Measurements from ENCODE around the gene SOX12.

SOX12 gene

GRCh38 chr20:289693-290083 is 35.7 kb upstream of the SOX12 start:
- Histone ChIP-seq H3K27me3 (ENCODE audit: control insufficient read depth, insufficient read depth, low read length, poor library complexity, severe bottlenecking) (peaks cover 7% of the 10 kb centered on the region), H3K9me3 (ENCODE audit: control insufficient read depth, low read length) (no peaks in the 10 kb centered on the region), H3K4me1 (ENCODE audit: control insufficient read depth, insufficient read depth, low read length) (peaks cover 8% of the 10 kb centered on the region), H3K4me3 (ENCODE audit: insufficient read depth, low read depth, low read length) (peak overlapping the region; percentile 91), H3K36me3 (ENCODE audit: control insufficient read depth, insufficient read depth, low read length) (no peaks in the 10 kb centered on the region), H3K27ac (ENCODE audit: insufficient read depth, low read depth, low read length, poor library complexity, severe bottlenecking) (peak overlapping the region; percentile 72)
- 67 to 80% methylated on average over 1 to 2 of the region's 2 CpGs for WGBS, 2 experiments

DNA sequence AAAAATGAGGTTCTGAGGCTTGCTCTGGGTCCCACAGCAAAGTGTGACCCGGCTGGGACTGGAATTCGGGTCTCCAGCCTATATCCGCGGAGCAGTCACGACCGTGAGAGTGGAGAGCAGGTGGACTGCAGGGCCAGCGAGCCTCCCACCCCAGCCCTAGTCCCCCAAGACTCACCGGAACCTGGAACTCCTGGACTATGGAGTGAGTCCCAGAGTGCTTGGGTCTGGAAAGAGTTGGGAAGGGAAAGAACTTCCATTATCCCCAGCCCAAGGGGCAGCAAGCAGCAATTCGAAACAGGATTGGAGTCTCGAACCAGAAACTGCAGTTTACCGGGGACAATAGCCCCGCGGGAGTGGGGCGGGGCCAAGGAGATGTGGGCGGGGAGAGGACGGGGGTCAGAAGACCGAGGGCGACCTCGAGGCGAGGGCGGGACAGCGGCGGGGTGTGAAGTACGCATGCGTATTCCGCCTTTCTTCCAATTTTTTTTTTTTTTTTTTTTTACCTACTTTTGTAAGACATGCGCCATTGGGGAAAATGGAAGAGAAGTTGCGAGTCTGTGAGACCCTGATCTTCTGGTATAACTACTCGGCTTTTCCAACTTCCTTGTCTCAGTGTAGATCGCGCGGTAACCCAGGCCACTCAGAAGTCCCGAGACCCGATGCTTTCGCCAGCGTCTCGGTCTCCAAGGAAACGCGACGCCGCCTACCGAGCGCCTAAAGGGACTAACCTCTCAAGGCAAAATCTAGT is 35.1 kb upstream of the SOX12 start, which contains the start of gene C20orf96:
TSS of gene C20orf96 (minus strand) at position 667 of the 748 bp plus-strand sequence. CDS start at position 527, 140 bp downstream.
- 1 to 2% methylated on average over 37 to 43 of the region's 43 CpGs for WGBS, 2 experiments
- peak within 1 kb of the TSS; percentile 72 for H3K27ac ChIP-seq (ENCODE audit: insufficient read depth, low read depth, low read length, poor library complexity, severe bottlenecking)
- peaks cover 7% of the 10 kb centered on the region for H3K27me3 ChIP-seq (ENCODE audit: control insufficient read depth, insufficient read depth, low read length, poor library complexity, severe bottlenecking)
- H3K9me3 ChIP-seq (ENCODE audit: control insufficient read depth, low read length), result no peaks in the 10 kb centered on the region
- H3K36me3 ChIP-seq (ENCODE audit: control insufficient read depth, insufficient read depth, low read length), result no peaks in the 10 kb centered on the region
- peak within 1 kb of the TSS; percentile 91 for H3K4me3 ChIP-seq (ENCODE audit: insufficient read depth, low read depth, low read length)
- peaks cover 8% of the 10 kb centered on the region for H3K4me1 ChIP-seq (ENCODE audit: control insufficient read depth, insufficient read depth, low read length)

- no peak overlapping the region for H3K4me3 ChIP-seq (ENCODE audit: insufficient read depth, low read depth, low read length)
- H3K27me3 ChIP-seq (ENCODE audit: control insufficient read depth, insufficient read depth, low read length, poor library complexity, severe bottlenecking), result peaks cover 10% of the 10 kb centered on the region
- no peak overlapping the region for H3K27ac ChIP-seq (ENCODE audit: insufficient read depth, low read depth, low read length, poor library complexity, severe bottlenecking)
- 90 to 92% methylated on average over 5 of the region's 5 CpGs for WGBS, 2 experiments
- no peaks in the 10 kb centered on the region for H3K9me3 ChIP-seq (ENCODE audit: control insufficient read depth, low read length)
- H3K36me3 ChIP-seq (ENCODE audit: control insufficient read depth, insufficient read depth, low read length), result no peaks in the 10 kb centered on the region
- peaks cover 13% of the 10 kb centered on the region for H3K4me1 ChIP-seq (ENCODE audit: control insufficient read depth, insufficient read depth, low read length)
Observed at GRCh38 chr20:294602-295001, 30.8 kb upstream of the SOX12 start.

- H3K27ac ChIP-seq (ENCODE audit: insufficient read depth, low read depth, low read length, poor library complexity, severe bottlenecking), result no peak overlapping the region
- no peaks in the 10 kb centered on the region for H3K36me3 ChIP-seq (ENCODE audit: control insufficient read depth, insufficient read depth, low read length)
- H3K27me3 ChIP-seq (ENCODE audit: control insufficient read depth, insufficient read depth, low read length, poor library complexity, severe bottlenecking), result peaks cover 10% of the 10 kb centered on the region
- peaks cover 22% of the 10 kb centered on the region for H3K4me1 ChIP-seq (ENCODE audit: control insufficient read depth, insufficient read depth, low read length)
- H3K9me3 ChIP-seq (ENCODE audit: control insufficient read depth, low read length), result no peaks in the 10 kb centered on the region
- 91 to 93% methylated on average over 4 of the region's 4 CpGs for whole genome bisulfite sequencing, 2 experiments
- no peak overlapping the region for H3K4me3 ChIP-seq (ENCODE audit: insufficient read depth, low read depth, low read length)
Observed at GRCh38 chr20:295804-296203, 29.5 kb upstream of the SOX12 start.

GRCh38 chr20:297098-297924 is 28.0 kb upstream of the SOX12 start, which contains the start of gene ZCCHC3:
Gene ZCCHC3, plus strand, starts transcription at chr20:297570. Its CDS starts 17 bp downstream, at chr20:297587.
- Histone ChIP-seq H3K4me3 (ENCODE audit: insufficient read depth, low read depth, low read length) (peak within 1 kb of the TSS; percentile 86), H3K4me1 (ENCODE audit: control insufficient read depth, insufficient read depth, low read length) (peaks cover 31% of the 10 kb centered on the region), H3K27me3 (ENCODE audit: control insufficient read depth, insufficient read depth, low read length, poor library complexity, severe bottlenecking) (peaks cover 10% of the 10 kb centered on the region), H3K27ac (ENCODE audit: insufficient read depth, low read depth, low read length, poor library complexity, severe bottlenecking) (peak within 1 kb of the TSS; percentile 63), H3K9me3 (ENCODE audit: control insufficient read depth, low read length) (no peaks in the 10 kb centered on the region), H3K36me3 (ENCODE audit: control insufficient read depth, insufficient read depth, low read length) (no peaks in the 10 kb centered on the region)
- WGBS, 2 experiments, result 1% methylated on average over 99 of the region's 99 CpGs

DNA sequence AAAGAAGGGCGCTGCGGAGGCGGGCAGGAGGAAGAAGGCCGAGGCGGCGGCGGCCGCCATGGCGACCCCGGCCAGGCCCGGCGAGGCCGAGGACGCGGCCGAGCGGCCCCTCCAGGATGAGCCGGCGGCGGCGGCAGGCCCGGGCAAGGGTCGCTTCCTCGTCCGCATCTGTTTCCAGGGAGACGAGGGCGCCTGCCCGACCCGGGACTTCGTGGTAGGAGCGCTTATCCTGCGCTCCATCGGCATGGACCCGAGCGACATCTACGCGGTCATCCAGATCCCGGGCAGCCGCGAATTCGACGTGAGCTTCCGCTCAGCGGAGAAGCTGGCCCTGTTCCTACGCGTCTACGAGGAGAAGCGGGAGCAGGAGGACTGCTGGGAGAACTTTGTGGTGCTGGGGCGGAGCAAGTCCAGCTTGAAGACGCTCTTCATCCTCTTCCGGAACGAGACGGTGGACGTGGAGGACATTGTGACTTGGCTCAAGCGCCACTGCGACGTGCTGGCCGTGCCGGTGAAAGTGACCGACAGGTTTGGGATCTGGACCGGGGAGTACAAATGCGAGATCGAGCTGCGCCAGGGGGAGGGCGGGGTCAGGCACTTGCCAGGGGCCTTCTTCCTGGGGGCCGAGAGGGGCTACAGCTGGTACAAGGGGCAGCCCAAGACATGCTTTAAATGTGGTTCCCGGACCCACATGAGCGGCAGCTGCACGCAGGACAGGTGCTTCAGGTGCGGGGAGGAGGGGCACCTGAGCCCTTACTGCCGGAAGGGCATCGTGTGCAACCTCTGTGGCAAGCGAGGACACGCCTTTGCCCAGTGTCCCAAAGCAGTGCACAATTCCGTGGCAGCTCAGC is 27.2 kb upstream of the SOX12 start:
- H3K9me3 ChIP-seq (ENCODE audit: control insufficient read depth, low read length), result no peaks in the 10 kb centered on the region
- H3K4me3 ChIP-seq (ENCODE audit: insufficient read depth, low read depth, low read length), result peak overlapping the region; percentile 86
- peak overlapping the region; percentile 63 for H3K27ac ChIP-seq (ENCODE audit: insufficient read depth, low read depth, low read length, poor library complexity, severe bottlenecking)
- H3K27me3 ChIP-seq (ENCODE audit: control insufficient read depth, insufficient read depth, low read length, poor library complexity, severe bottlenecking), result peaks cover 10% of the 10 kb centered on the region
- no peaks in the 10 kb centered on the region for H3K36me3 ChIP-seq (ENCODE audit: control insufficient read depth, insufficient read depth, low read length)
- 0 to 1% methylated on average over 75 of the region's 75 CpGs for WGBS, 2 experiments
- H3K4me1 ChIP-seq (ENCODE audit: control insufficient read depth, insufficient read depth, low read length), result peaks cover 31% of the 10 kb centered on the region

DNA sequence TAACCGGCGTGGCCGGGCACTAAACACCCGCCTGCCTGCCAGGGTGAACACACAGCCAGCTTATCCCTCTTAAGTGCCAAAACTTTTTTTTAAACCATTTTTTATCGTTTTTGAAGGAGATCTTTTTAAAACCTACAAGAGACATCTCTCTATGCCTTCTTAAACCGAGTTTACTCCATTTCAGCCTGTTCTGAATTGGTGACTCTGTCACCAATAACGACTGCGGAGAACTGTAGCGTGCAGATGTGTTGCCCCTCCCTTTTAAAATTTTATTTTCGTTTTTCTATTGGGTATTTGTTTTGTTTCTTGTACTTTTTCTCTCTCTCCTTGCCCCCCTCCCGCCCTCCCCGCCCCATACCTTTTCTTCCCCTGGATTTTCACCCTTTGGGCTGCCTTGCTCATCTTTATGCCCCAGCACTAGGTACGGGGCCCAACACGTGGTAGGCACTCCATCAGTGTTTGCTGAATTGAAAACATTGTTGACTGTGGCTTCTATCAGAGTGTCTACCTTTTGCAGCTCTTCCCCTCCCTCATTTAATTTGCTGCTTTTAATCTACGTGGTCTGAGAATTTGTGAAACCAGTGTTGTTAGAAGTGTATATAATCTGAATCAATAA is 26.5 kb upstream of the SOX12 start:
- Histone ChIP-seq H3K9me3 (ENCODE audit: control insufficient read depth, low read length) (no peaks in the 10 kb centered on the region), H3K27me3 (ENCODE audit: control insufficient read depth, insufficient read depth, low read length, poor library complexity, severe bottlenecking) (peaks cover 3% of the 10 kb centered on the region), H3K4me3 (ENCODE audit: insufficient read depth, low read depth, low read length) (peak overlapping the region; percentile 86), H3K36me3 (ENCODE audit: control insufficient read depth, insufficient read depth, low read length) (no peaks in the 10 kb centered on the region), H3K27ac (ENCODE audit: insufficient read depth, low read depth, low read length, poor library complexity, severe bottlenecking) (no peak overlapping the region), H3K4me1 (ENCODE audit: control insufficient read depth, insufficient read depth, low read length) (peaks cover 31% of the 10 kb centered on the region)
- WGBS, 2 experiments, result 5 to 6% methylated on average over 14 to 15 of the region's 15 CpGs

- Histone ChIP-seq H3K9me3 (ENCODE audit: control insufficient read depth, low read length) (no peaks in the 10 kb centered on the region), H3K27ac (ENCODE audit: insufficient read depth, low read depth, low read length, poor library complexity, severe bottlenecking) (peak overlapping the region; percentile 31), H3K27me3 (ENCODE audit: control insufficient read depth, insufficient read depth, low read length, poor library complexity, severe bottlenecking) (peaks cover 3% of the 10 kb centered on the region), H3K4me1 (ENCODE audit: control insufficient read depth, insufficient read depth, low read length) (peaks cover 31% of the 10 kb centered on the region), H3K4me3 (ENCODE audit: insufficient read depth, low read depth, low read length) (peak overlapping the region; percentile 86), H3K36me3 (ENCODE audit: control insufficient read depth, insufficient read depth, low read length) (no peaks in the 10 kb centered on the region)
- WGBS, 2 experiments, result 34 to 35% methylated on average over 10 of the region's 10 CpGs
Observed at GRCh38 chr20:300345-300990, 24.9 kb upstream of the SOX12 start.
